PFSK-1 (cell line): ENCODE results near the gene DGKB.

Experiments used
- POLR2AphosphoS5 ChIP-seq: IDR thresholded peaks from 2 replicates; pipeline ENCODE4 v1.6.1; 2012; ENCODE audit warnings: low read depth, mild to moderate bottlenecking, control low read depth, low read length, moderate library complexity
- SIN3A ChIP-seq: IDR thresholded peaks from 2 replicates; pipeline ENCODE4 v1.6.1; 2012; ENCODE audit warnings: mild to moderate bottlenecking, low read length, moderate library complexity, borderline replicate concordance; ENCODE audit not compliant: insufficient read depth
- TAF1 ChIP-seq: IDR thresholded peaks from 2 replicates; pipeline ENCODE4 v1.6.1; 2012; ENCODE audit warnings: low read length, control low read depth, borderline replicate concordance; ENCODE audit not compliant: insufficient read depth
- TF ChIP-seq, protein P1 (sequence below), 2 experiments: IDR thresholded peaks; 2 replicates each; pipeline versions ENCODE4 v1.6.1 to v1.8.0; 2011 to 2012; ENCODE audit warnings: low read depth in 2 of 2, low read length in 2 of 2, control low read depth in 1 of 2, inconsistent platforms in 1 of 2, mild to moderate bottlenecking in 1 of 2, moderate library complexity in 1 of 2; ENCODE audit not compliant: insufficient read depth in 1 of 2

- TF ChIP-seq POLR2AphosphoS5 (no peak), SIN3A (no peak), TAF1 (no peak)
- TF ChIP-seq, protein P1, sequence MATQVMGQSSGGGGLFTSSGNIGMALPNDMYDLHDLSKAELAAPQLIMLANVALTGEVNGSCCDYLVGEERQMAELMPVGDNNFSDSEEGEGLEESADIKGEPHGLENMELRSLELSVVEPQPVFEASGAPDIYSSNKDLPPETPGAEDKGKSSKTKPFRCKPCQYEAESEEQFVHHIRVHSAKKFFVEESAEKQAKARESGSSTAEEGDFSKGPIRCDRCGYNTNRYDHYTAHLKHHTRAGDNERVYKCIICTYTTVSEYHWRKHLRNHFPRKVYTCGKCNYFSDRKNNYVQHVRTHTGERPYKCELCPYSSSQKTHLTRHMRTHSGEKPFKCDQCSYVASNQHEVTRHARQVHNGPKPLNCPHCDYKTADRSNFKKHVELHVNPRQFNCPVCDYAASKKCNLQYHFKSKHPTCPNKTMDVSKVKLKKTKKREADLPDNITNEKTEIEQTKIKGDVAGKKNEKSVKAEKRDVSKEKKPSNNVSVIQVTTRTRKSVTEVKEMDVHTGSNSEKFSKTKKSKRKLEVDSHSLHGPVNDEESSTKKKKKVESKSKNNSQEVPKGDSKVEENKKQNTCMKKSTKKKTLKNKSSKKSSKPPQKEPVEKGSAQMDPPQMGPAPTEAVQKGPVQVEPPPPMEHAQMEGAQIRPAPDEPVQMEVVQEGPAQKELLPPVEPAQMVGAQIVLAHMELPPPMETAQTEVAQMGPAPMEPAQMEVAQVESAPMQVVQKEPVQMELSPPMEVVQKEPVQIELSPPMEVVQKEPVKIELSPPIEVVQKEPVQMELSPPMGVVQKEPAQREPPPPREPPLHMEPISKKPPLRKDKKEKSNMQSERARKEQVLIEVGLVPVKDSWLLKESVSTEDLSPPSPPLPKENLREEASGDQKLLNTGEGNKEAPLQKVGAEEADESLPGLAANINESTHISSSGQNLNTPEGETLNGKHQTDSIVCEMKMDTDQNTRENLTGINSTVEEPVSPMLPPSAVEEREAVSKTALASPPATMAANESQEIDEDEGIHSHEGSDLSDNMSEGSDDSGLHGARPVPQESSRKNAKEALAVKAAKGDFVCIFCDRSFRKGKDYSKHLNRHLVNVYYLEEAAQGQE (IDR thresholded peaks at IDR 0.05; ENCODE audit: insufficient read depth in 1 of 2, low read depth in 2 of 2, low read length in 2 of 2) = no peak
These were observed 350.5 kb downstream of the DGKB start for GRCh38 chr7:14552060-14552459.
